OCI-LY7 (cell line): Measurements from ENCODE around the gene RAD9A. TPM values are rescaled to one million over a fixed set of nuclear protein-coding genes. Genes with fewer than 3 reads are reported as not detected.

ENCODE experiments used
- Bru-seq: library from RNA; stranded (reverse); fragments of 400-500 nt; gene quantifications from one replicate; lab custom pipeline; 2021; lab: Mats Ljungman, UMichigan
- BruChase-seq, 2 experiments: library from RNA; stranded (reverse); fragments of 400-500 nt; gene quantifications; one replicate each; lab custom pipeline; 2021; lab: Mats Ljungman, UMichigan
- BruUV-seq: library from RNA; stranded (reverse); fragments of 400-500 nt; replicated peaks from 2 replicates; lab custom pipeline; 2021; lab: Mats Ljungman, UMichigan
- CTCF ChIA-PET: fragments of 300-600 bp; sonication (Branson Sonifier 250); formaldehyde crosslinking; loops from one replicate; lab custom pipeline; 2022; ENCODE audit warnings: antibody characterized with exemption; ENCODE audit not compliant: unreplicated experiment; lab: Charles Lee
- POLR2A ChIA-PET: fragments of 300-600 bp; sonication (Branson Sonifier 250); formaldehyde crosslinking; loops from one replicate; lab custom pipeline; 2022; ENCODE audit warnings: antibody characterized with exemption; lab: Charles Lee
- DNase-seq: peaks from one replicate; pipeline ENCODE4 v3.0.0-alpha.2; 2015; ENCODE audit warnings: low spot score
- H2AFZ ChIP-seq: fragments of 200-600 bp; sonication (generic), shearing (Covaris generic); 2 replicates; pipeline ENCODE4 v1.6.1; 2014; ENCODE audit warnings: mild to moderate bottlenecking, antibody characterized with exemption, low read length, moderate library complexity
- H3K27ac ChIP-seq: fragments of 200-600 bp; sonication (generic); 2 replicates; pipeline ENCODE4 v1.5.1; 2014; ENCODE audit warnings: mixed run types, low read depth, mild to moderate bottlenecking, moderate library complexity, low read length, inconsistent platforms; ENCODE audit not compliant: poor library complexity, severe bottlenecking
- H3K36me3 ChIP-seq: fragments of 200-600 bp; sonication (generic); 2 replicates; pipeline ENCODE4 v1.6.1; 2014; ENCODE audit warnings: mild to moderate bottlenecking, antibody characterized with exemption, low read length, moderate library complexity, mixed read lengths; ENCODE audit not compliant: insufficient read depth
- H3K4me1 ChIP-seq: fragments of 200-600 bp; sonication (generic); 2 replicates; pipeline ENCODE4 v1.5.1; 2014; ENCODE audit warnings: mild to moderate bottlenecking, low read length; ENCODE audit not compliant: insufficient read depth, poor library complexity, severe bottlenecking
- H3K4me2 ChIP-seq: fragments of 200-600 bp; sonication (generic); 2 replicates; pipeline ENCODE4 v1.6.1; 2014; ENCODE audit warnings: mild to moderate bottlenecking, low read length
- H3K4me3 ChIP-seq: fragments of 200-600 bp; sonication (generic); 2 replicates; pipeline ENCODE4 v1.5.1; 2014; ENCODE audit warnings: mild to moderate bottlenecking, low read depth, low read length; ENCODE audit not compliant: poor library complexity, severe bottlenecking
- H3K79me2 ChIP-seq: fragments of 200-600 bp; sonication (generic); 2 replicates; pipeline ENCODE4 v1.6.1; 2016; ENCODE audit warnings: low read depth, mild to moderate bottlenecking, low read length, moderate library complexity, mixed read lengths; ENCODE audit not compliant: insufficient read depth
- H3K9me2 ChIP-seq: fragments of 200-600 bp; sonication (generic); 2 replicates; pipeline ENCODE4 v1.6.1; 2016; ENCODE audit warnings: mild to moderate bottlenecking, low read length, mixed read lengths; ENCODE audit not compliant: insufficient read depth
- H3K9me3 ChIP-seq: fragments of 200-600 bp; sonication (generic); 2 replicates; pipeline ENCODE4 v1.6.1; 2014; ENCODE audit warnings: mild to moderate bottlenecking, mixed run types, low read length, mixed read lengths
- H4K20me1 ChIP-seq: fragments of 200-600 bp; sonication (generic); 2 replicates; pipeline ENCODE4 v1.6.1; 2014; ENCODE audit warnings: mild to moderate bottlenecking, antibody characterized with exemption, low read length, moderate library complexity, mixed read lengths; ENCODE audit not compliant: insufficient read depth
- CTCF ChIP-seq: fragments of 200-600 bp; sonication (generic); conservative IDR thresholded peaks from 2 replicates; pipeline ENCODE4 v1.5.1; 2014; ENCODE audit warnings: mild to moderate bottlenecking, antibody characterized with exemption, low read length, moderate library complexity, mixed read lengths
- EZH2phosphoT487 ChIP-seq: fragments of 200-600 bp; sonication (generic); IDR thresholded peaks from 2 replicates; pipeline ENCODE4 v1.6.1; 2018; ENCODE audit warnings: low read depth, borderline replicate concordance, mild to moderate bottlenecking, mixed run types, antibody characterized with exemption, low read length, moderate library complexity, mixed read lengths
- intact Hi-C: fragments of 100-400 bp; cut with micrococcal nuclease; formaldehyde crosslinking; loops from one replicate; pipeline ENCODE4 v1.10.0; 2022; ENCODE audit not compliant: unreplicated experiment
- long read RNA-seq: library from polyadenylated mRNA; stranded (forward); transcript quantifications from one replicate; pipeline ENCODE4 v2.0.0, GENCODE V29; 2022
- total RNA-seq, 2 experiments: library from RNA; depleted of rRNA in 1 of 2; stranded (reverse); fragments of >200 nt in 1 of 2; shearing (Covaris generic) in 1 of 2; gene quantifications; 2 replicates each; pipeline ENCODE4 v1.2.3, GENCODE V29; 2014 to 2022

The RAD9A gene
- 30.1 and 51.0 TPM in 2 replicates for total RNA-seq (2014; rRNA removed; shearing (Covaris generic))
- 62.2 and 71.1 TPM in 2 replicates for total RNA-seq (2022)
- percentile 64 among the genes with signal in this experiment for Bru-seq, nascent RNA
- percentile 71 among the genes with signal in this experiment for BruChase-seq, experiment 1, labeled RNA remaining after a 6-hour chase
- percentile 76 among the genes with signal in this experiment for BruChase-seq, experiment 2, labeled RNA remaining after a 2-hour chase
- long read RNA-seq, transcript RAD9A-201 (11 exons, 2,119 nt) = major isoform, 9 of 29 reads
- long read RNA-seq, partial matches to known transcripts = 1 of 29 reads
- long read RNA-seq, other reads (novel, unspliced or antisense) = 19 of 29 reads

- Histone ChIP-seq H3K36me3 (peaks cover 29% of the 10 kb centered on the region), H4K20me1 (no peaks in the 10 kb centered on the region), H3K4me3 (peak within 1 kb of the TSS; percentile 78), H3K9me3 (no peaks in the 10 kb centered on the region), H3K4me1 (peaks cover 37% of the 10 kb centered on the region), H3K9me2 (no peaks in the 10 kb centered on the region), H3K27ac (peak within 1 kb of the TSS; percentile 54), H3K4me2 (peak within 1 kb of the TSS; percentile 74), H2AFZ (0 out of 2 replicates have a peak within 1 kb of the TSS, but pooled peaks have one; percentile 22), H3K79me2 (peaks cover 19% of the 10 kb centered on the region; the same call in 1 of the 2 replicates)
- TF ChIP-seq CTCF (no peak), EZH2phosphoT487 (no peak)
- intact Hi-C loops = loop anchor here (1.0 kb wide), 1 partner anchor 93 kb away; no protein-coding TSS in a partner anchor
- ChIA-PET CTCF (interaction anchor here (0.8 kb wide), 1 partner anchor 10 kb away, joined by 6 read pairs; the partner anchor contains the start of gene PPP1CA), POLR2A (interaction anchor here (0.6 to 2.4 kb wide), 9 partner anchors 10 to 199 kb away, joined by 3 to 16 read pairs (median 3); partner anchors contain the start of genes PPP1CA, PTPRCAP and TBC1D10C)
- TSS peak; percentile 75 for BruUV-seq
- DNase-seq = peak; percentile 98
Observed at GRCh38 chr11:67391304-67392182, at the start of gene RAD9A. TSS of gene RAD9A (plus strand) at chr11:67391986. CDS start at chr11:67392045, 59 bp downstream.

GRCh38 chr11:67344264-67344663 is 47.5 kb upstream of the RAD9A start:
- POLR2A ChIA-PET = interaction anchor here (0.7 to 3.0 kb wide), 3 partner anchors 9 to 37 kb away, joined by 3 to 21 read pairs (median 14); partner anchors contain the start of gene POLD4
- Histone ChIP-seq H3K79me2 (no peaks in the 10 kb centered on the region), H3K4me1 (peaks cover 36% of the 10 kb centered on the region), H3K4me2 (no peak overlapping the region), H2AFZ (no peak overlapping the region), H3K9me2 (no peaks in the 10 kb centered on the region), H3K9me3 (no peaks in the 10 kb centered on the region), H3K36me3 (no peaks in the 10 kb centered on the region), H3K27ac (no peak overlapping the region), H3K4me3 (no peak overlapping the region), H4K20me1 (no peaks in the 10 kb centered on the region)
- no TSS peak for BruUV-seq
- intact Hi-C loops = no loop called here
- peak; percentile 48 for DNase-seq
- TF ChIP-seq EZH2phosphoT487 (no peak), CTCF (no peak)
- CTCF ChIA-PET = interaction anchor here (2.0 kb wide), 1 partner anchor 11 kb away, joined by 11 read pairs; no protein-coding TSS in a partner anchor
